Peyer's patch (tissue), 4 donors: Measurements from ENCODE around the gene DLGAP1. TPM values are rescaled to one million over a fixed set of nuclear protein-coding genes. Genes with fewer than 3 reads are reported as not detected.
A peak's percentile ranks its signal among the peaks of the same experiment; 100 is the strongest.
"Not testable (repeated sequence)": the region's sequence is repeated elsewhere in the genome, so short reads cannot be mapped to it uniquely, and the experiment has no call there.

Experiments
- DNase-seq, 3 donors: peaks; one replicate each; pipeline ENCODE4 v3.0.0-alpha.2; 2017 to 2019
- H3K27ac ChIP-seq, 4 donors: fragments of 200-600 bp; sonication (generic); one replicate each; pipeline ENCODE4 v1.5.1; 2016 to 2019
- H3K27me3 ChIP-seq, 2 donors: fragments of 200-600 bp; sonication (generic); one replicate each; pipeline ENCODE4 v1.5.1; 2019
- H3K36me3 ChIP-seq, 3 donors: fragments of 200-600 bp; sonication (generic); one replicate each; pipeline ENCODE4 v1.5.1; 2016 to 2019
- H3K4me1 ChIP-seq, 4 donors: fragments of 200-600 bp; sonication (generic); one replicate each; pipeline ENCODE4 v1.5.1; 2016 to 2019
- H3K4me3 ChIP-seq, 4 donors: fragments of 200-600 bp; sonication (generic); 1 replicate in 3 of 4; 2 replicates in 1 of 4; pipeline ENCODE4 v1.5.1; 2016 to 2019; ENCODE audit warnings: mild to moderate bottlenecking in 1 of 4
- H3K9me3 ChIP-seq, 4 donors: fragments of 200-600 bp; sonication (generic); one replicate each; pipeline ENCODE4 v1.5.1; 2016 to 2019; ENCODE audit warnings: mild to moderate bottlenecking in 1 of 4
- CTCF ChIP-seq, 6 experiments: fragments of 450-650 bp in 4 of 6; fragments of 200-600 bp in 2 of 6; sonication (generic) in 1 of 6; IDR thresholded peaks; one replicate each; pipeline ENCODE4 v1.5.1; 2017 to 2019; ENCODE audit warnings: antibody characterized with exemption in 6 of 6, mild to moderate bottlenecking in 3 of 6, moderate library complexity in 1 of 6
- POLR2A ChIP-seq, 2 donors: fragments of 450-650 bp; IDR thresholded peaks; one replicate each; pipeline ENCODE4 v1.5.1; 2017; ENCODE audit warnings: antibody characterized with exemption in 2 of 2, mild to moderate bottlenecking in 2 of 2, moderate library complexity in 2 of 2
- total RNA-seq, 4 donors: library from RNA; depleted of rRNA; stranded (reverse); fragments of >200 nt; gene quantifications; one replicate each; pipeline ENCODE4 v1.1.0, GENCODE V29; 2016

Gene DLGAP1
- total RNA-seq, 4 donors from 2014 or later, result 0.53 to 4.1 (median 2.1) TPM

- no peaks in the 10 kb centered on the region for H3K36me3 ChIP-seq
- peaks cover 0 to 2% (median 0%) of the 10 kb centered on the region in 4 donors for H3K4me1 ChIP-seq
- TF ChIP-seq CTCF (IDR thresholded peaks at IDR 0.05) (no peak), POLR2A (IDR thresholded peaks at IDR 0.05) (no peak)
- H3K9me3 ChIP-seq, result no peaks in the 10 kb centered on the region
- no peak overlapping the region for H3K4me3 ChIP-seq
- peak in 2 of 3 donors; percentile 18 to 33 for DNase-seq
- no peak overlapping the region for H3K27ac ChIP-seq
- no peaks in the 10 kb centered on the region for H3K27me3 ChIP-seq
These were observed 843.6 kb downstream of the DLGAP1 start for GRCh38 chr18:3611313-3612090.

GRCh38 chr18:3610813-3611212, 844.3 kb downstream of the DLGAP1 start:
- peak in 2 of 3 donors; percentile 1 to 23 for DNase-seq
- Histone ChIP-seq H3K36me3 (no peaks in the 10 kb centered on the region), H3K27me3 (no peaks in the 10 kb centered on the region), H3K27ac (no peak overlapping the region), H3K9me3 (no peaks in the 10 kb centered on the region), H3K4me3 (no peak overlapping the region), H3K4me1 (peaks cover 0 to 7% (median 0%) of the 10 kb centered on the region in 4 donors)
- TF ChIP-seq POLR2A (IDR thresholded peaks at IDR 0.05) (no peak), CTCF (IDR thresholded peaks at IDR 0.05) (no peak)

GRCh38 chr18:3610188-3610708, 844.9 kb downstream of the DLGAP1 start:
- DNase-seq, result peak in 1 of 3 donors; percentile 10
- TF ChIP-seq POLR2A (IDR thresholded peaks at IDR 0.05), result no peak
- no peak for TF ChIP-seq CTCF (IDR thresholded peaks at IDR 0.05)
- H3K27me3 ChIP-seq, result no peaks in the 10 kb centered on the region
- H3K27ac ChIP-seq, result no peak overlapping the region
- peaks cover 0 to 7% (median 0%) of the 10 kb centered on the region in 4 donors for H3K4me1 ChIP-seq
- no peaks in the 10 kb centered on the region for H3K9me3 ChIP-seq
- H3K36me3 ChIP-seq, result no peaks in the 10 kb centered on the region
- no peak overlapping the region for H3K4me3 ChIP-seq

- DNase-seq, result no peak
- H3K4me1 ChIP-seq, result peaks cover 0 to 17% (median 7%) of the 10 kb centered on the region in 4 donors
- H3K27me3 ChIP-seq, result no peaks in the 10 kb centered on the region
- no peak overlapping the region for H3K4me3 ChIP-seq
- no peak overlapping the region for H3K27ac ChIP-seq
- no peak for TF ChIP-seq POLR2A (IDR thresholded peaks at IDR 0.05)
- no peak for TF ChIP-seq CTCF (IDR thresholded peaks at IDR 0.05)
- no peaks in the 10 kb centered on the region for H3K36me3 ChIP-seq
- H3K9me3 ChIP-seq, result no peaks in the 10 kb centered on the region
These were observed 846.6 kb downstream of the DLGAP1 start for GRCh38 chr18:3608488-3608887.

GRCh38 chr18:3608099-3608453, 847.0 kb downstream of the DLGAP1 start:
- H3K36me3 ChIP-seq, H3K27me3 ChIP-seq, H3K9me3 ChIP-seq, DNase-seq, H3K4me3 ChIP-seq: not testable (repeated sequence)
- Histone ChIP-seq H3K4me1 (peaks cover 0 to 19% (median 7%) of the 10 kb centered on the region in 4 donors), H3K27ac (peak overlapping the region in 1 of 4 donors; percentile 22)

GRCh38 chr18:3607309-3608098, 847.6 kb downstream of the DLGAP1 start:
- Histone ChIP-seq H3K9me3 (no peaks in the 10 kb centered on the region), H3K27ac (peak overlapping the region in 1 of 4 donors; percentile 22), H3K4me3 (no peak overlapping the region), H3K36me3 (no peaks in the 10 kb centered on the region), H3K27me3 (no peaks in the 10 kb centered on the region), H3K4me1 (peaks cover 0 to 19% (median 7%) of the 10 kb centered on the region in 4 donors)
- TF ChIP-seq CTCF (IDR thresholded peaks at IDR 0.05) (no peak), POLR2A (IDR thresholded peaks at IDR 0.05) (no peak)
- no peak for DNase-seq

GRCh38 chr18:3606863-3607262, 848.2 kb downstream of the DLGAP1 start:
- not testable (repeated sequence) for H3K9me3 ChIP-seq, DNase-seq, H3K4me3 ChIP-seq, H3K36me3 ChIP-seq, H3K27me3 ChIP-seq
- Histone ChIP-seq H3K27ac (peak overlapping the region in 1 of 4 donors; percentile 20), H3K4me1 (peaks cover 0 to 19% (median 7%) of the 10 kb centered on the region in 4 donors)
